SK-N-MC (cell line): Measurements from ENCODE around the gene TBC1D22A.

ENCODE experiments used
- DNase-seq: peaks from one replicate; pipeline ENCODE4 v3.0.0-alpha.2; 2011; ENCODE audit warnings: low read depth, low spot score
- H3K27ac ChIP-seq: fragments of 200-600 bp; sonication (generic); 2 replicates; pipeline ENCODE4 v1.5.1; 2016; ENCODE audit warnings: mixed run types
- H3K36me3 ChIP-seq: fragments of 200-600 bp; sonication (generic); 2 replicates; pipeline ENCODE4 v1.6.1; 2017; ENCODE audit warnings: antibody characterized with exemption, low read length, mixed read lengths; ENCODE audit not compliant: insufficient read depth
- H3K4me3 ChIP-seq: fragments of 200-600 bp; sonication (generic); 2 replicates; pipeline ENCODE4 v1.5.1; 2016
- H3K9ac ChIP-seq: fragments of 200-600 bp; sonication (generic); 2 replicates; pipeline ENCODE4 v1.8.0; 2017; ENCODE audit warnings: mixed run types, mixed read lengths; ENCODE audit not compliant: insufficient read length
- H3K9me3 ChIP-seq: fragments of 200-600 bp; sonication (generic); 2 replicates; pipeline ENCODE4 v1.6.1; 2017; ENCODE audit warnings: low read depth, mild to moderate bottlenecking, antibody characterized with exemption, low read length, moderate library complexity, mixed read lengths
- EZH2 ChIP-seq: fragments of 200-600 bp; sonication (generic); IDR thresholded peaks from one replicate; pipeline ENCODE4 v1.6.1; 2017; ENCODE audit warnings: antibody characterized with exemption
- FOXP2 ChIP-seq: optimal IDR thresholded peaks from 2 replicates; pipeline ENCODE3; 2011; ENCODE audit warnings: mild to moderate bottlenecking, moderate library complexity; ENCODE audit not compliant: insufficient read depth; ENCODE audit errors: extremely low read length, control extremely low read depth
- POLR2AphosphoS5 ChIP-seq: IDR thresholded peaks from 2 replicates; pipeline ENCODE4 v1.6.1; 2012; ENCODE audit warnings: mild to moderate bottlenecking, low read depth, low read length, borderline replicate concordance

Gene TBC1D22A

GRCh38 chr22:47014636-47015345, 252.3 kb downstream of the TBC1D22A start:
- no peak overlapping the region for H3K9ac ChIP-seq
- H3K9me3 ChIP-seq = no peaks in the 10 kb centered on the region
- H3K36me3 ChIP-seq = no peaks in the 10 kb centered on the region
- no peak for DNase-seq
- TF ChIP-seq POLR2AphosphoS5 (no peak), EZH2 (no peak), FOXP2 (no peak)
- no peak overlapping the region for H3K27ac ChIP-seq
- no peak overlapping the region for H3K4me3 ChIP-seq

DNA sequence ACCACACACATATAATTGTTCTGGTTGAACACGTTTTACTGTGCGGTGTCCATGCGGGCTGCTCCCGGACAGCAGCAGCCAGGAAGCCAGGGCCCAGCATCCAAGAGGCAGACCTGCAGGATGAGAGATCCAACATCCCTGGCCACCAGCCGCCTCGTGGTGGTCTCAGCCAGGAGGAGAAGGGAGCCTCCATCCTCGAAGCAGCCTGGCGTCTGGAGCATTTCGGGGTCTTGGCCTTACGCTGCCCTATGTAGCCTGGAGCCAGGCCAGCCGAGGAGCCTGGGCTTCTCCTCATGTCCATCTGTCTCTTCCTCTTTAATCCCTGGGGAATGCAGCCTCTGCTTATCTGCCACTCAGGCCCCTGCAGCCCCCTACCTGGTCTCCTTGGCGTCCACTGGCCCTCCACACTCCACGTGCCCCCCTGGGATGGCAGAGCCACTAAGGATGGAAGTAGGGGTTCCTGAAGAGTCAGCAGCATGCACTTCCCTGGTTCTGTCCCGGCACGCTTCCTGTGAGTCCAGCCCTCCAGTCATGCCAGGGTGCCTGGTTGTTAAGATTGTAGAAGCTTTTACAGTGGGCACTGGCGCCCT, 253.2 kb downstream of the TBC1D22A start:
- no peak overlapping the region for H3K4me3 ChIP-seq
- H3K27ac ChIP-seq = no peak overlapping the region
- TF ChIP-seq FOXP2 = no peak
- no peak for TF ChIP-seq EZH2
- no peak for TF ChIP-seq POLR2AphosphoS5
- DNase-seq = no peak
- no peaks in the 10 kb centered on the region for H3K9me3 ChIP-seq
- H3K9ac ChIP-seq = no peak overlapping the region
- H3K36me3 ChIP-seq = no peaks in the 10 kb centered on the region

- H3K4me3 ChIP-seq = no peak overlapping the region
- no peaks in the 10 kb centered on the region for H3K9me3 ChIP-seq
- no peak for DNase-seq
- H3K27ac ChIP-seq = no peak overlapping the region
- no peak overlapping the region for H3K9ac ChIP-seq
- TF ChIP-seq POLR2AphosphoS5 = no peak
- TF ChIP-seq FOXP2 = no peak
- TF ChIP-seq EZH2 = no peak
- H3K36me3 ChIP-seq = no peaks in the 10 kb centered on the region
Measured at GRCh38 chr22:47016631-47017030, 254.2 kb downstream of the TBC1D22A start.

- no peak for TF ChIP-seq EZH2
- TF ChIP-seq POLR2AphosphoS5 = no peak
- TF ChIP-seq FOXP2 = no peak
- H3K9ac ChIP-seq = no peak overlapping the region
- no peaks in the 10 kb centered on the region for H3K9me3 ChIP-seq
- DNase-seq = no peak
- no peak overlapping the region for H3K27ac ChIP-seq
- no peak overlapping the region for H3K4me3 ChIP-seq
- no peaks in the 10 kb centered on the region for H3K36me3 ChIP-seq
Measured at GRCh38 chr22:47017245-47017644, 254.8 kb downstream of the TBC1D22A start.

GRCh38 chr22:47018010-47018910, 255.8 kb downstream of the TBC1D22A start:
- H3K9me3 ChIP-seq = no peaks in the 10 kb centered on the region
- H3K9ac ChIP-seq = no peak overlapping the region
- H3K36me3 ChIP-seq = no peaks in the 10 kb centered on the region
- no peak for TF ChIP-seq FOXP2
- TF ChIP-seq EZH2 = no peak
- no peak for TF ChIP-seq POLR2AphosphoS5
- no peak overlapping the region for H3K4me3 ChIP-seq
- DNase-seq = no peak
- H3K27ac ChIP-seq = no peak overlapping the region

DNA sequence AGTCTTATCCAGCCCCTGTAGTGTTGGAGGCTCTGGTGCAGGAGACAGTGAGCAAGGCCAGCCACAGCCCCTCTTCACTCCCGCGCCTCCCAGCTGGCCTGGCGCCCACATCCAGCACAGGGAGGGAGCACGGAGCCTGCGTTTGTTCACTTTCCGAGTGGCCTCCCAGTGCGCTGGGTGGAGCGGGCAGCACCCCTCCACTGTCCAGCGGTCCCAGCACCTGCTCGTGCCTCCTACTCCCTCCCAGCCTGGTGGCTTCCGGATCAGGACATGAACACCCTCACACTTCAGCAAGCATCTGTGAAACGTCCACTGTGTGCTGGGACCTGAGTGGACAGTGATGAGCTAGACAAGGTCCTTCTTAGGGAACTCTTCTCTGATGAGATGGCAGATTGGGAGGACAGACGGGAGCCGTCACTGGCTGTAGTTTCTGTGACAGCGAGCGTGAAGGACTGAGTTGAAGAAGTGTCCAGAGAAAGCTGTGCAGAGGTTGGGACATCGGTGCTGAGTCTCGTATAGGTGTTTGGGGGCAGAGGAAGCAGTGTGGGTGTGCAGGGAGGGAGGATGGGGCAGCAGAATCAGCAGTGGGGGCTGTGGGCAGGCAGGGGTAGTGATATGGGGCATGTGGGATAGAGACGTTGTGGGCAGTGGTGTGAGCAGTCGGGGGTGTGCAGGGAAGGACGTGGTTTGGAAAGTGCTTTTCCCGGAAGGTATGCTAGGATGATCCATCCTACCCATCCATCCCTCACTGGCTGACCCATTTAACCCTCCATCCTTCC, 256.8 kb downstream of the TBC1D22A start:
- no peak for DNase-seq
- Histone ChIP-seq H3K9ac (no peak overlapping the region), H3K9me3 (no peaks in the 10 kb centered on the region), H3K27ac (no peak overlapping the region), H3K36me3 (no peaks in the 10 kb centered on the region), H3K4me3 (no peak overlapping the region)
- TF ChIP-seq POLR2AphosphoS5 = no peak
- TF ChIP-seq FOXP2 = no peak
- no peak for TF ChIP-seq EZH2

DNA sequence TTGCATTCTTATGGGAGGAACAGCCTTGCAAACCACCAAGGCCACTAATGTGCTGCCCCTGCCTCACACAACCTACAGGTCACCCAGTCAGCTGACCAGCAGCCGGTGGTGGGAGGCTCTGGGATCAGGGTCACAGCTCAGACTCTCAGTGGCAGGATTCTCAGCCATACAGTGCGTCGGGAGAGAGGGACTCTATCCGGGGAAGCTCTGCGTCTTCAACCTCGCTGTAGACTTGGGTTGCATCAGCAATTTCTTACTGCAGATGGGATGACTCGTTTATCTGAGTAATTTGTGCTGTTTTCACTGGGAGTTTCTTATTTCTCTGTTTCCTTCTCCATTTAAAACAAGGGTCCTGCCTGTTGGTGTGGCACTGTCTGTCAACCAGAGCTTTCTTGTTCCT, 257.7 kb downstream of the TBC1D22A start:
- H3K9ac ChIP-seq = no peak overlapping the region
- TF ChIP-seq POLR2AphosphoS5 (no peak), EZH2 (no peak), FOXP2 (no peak)
- H3K9me3 ChIP-seq = no peaks in the 10 kb centered on the region
- DNase-seq = no peak
- no peak overlapping the region for H3K4me3 ChIP-seq
- H3K36me3 ChIP-seq = no peaks in the 10 kb centered on the region
- no peak overlapping the region for H3K27ac ChIP-seq

DNA sequence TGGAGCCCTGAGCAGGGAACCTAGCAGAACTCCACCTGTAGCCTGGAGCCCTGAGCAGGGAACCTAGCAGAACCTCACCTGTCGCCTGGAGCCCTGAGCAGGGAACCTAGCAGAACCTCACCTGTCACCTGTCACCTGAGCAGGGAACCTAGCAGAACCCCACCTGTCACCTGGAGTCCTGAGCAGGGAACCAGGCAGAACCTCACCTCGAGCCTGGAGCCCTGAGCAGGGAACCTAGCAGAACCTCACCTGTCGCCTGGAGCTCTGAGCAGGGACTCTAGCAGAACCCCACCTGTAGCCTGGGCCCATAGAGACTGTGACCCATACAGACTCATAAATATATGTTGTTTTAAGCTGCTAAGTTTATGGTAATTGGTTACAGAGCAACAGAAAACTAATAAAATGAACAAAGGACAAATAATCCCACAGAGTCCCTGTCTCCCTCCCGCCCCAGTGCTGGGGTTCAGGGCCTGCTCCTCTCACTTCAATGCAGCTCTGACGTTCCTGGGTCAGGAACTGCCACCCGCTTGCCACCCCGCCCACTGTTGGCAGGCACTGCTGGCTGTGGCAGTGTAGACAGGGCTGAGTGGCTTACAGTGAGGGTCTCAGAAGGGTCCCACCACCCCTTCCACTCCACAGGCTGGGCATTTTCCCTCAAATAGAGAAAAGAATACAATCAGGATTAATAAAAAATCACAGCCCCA, 259.1 kb downstream of the TBC1D22A start:
- H3K27ac ChIP-seq = no peak overlapping the region

More for the DNA sequence above, 259.1 kb downstream of the TBC1D22A start:
- Histone ChIP-seq H3K9ac (no peak overlapping the region), H3K36me3 (no peaks in the 10 kb centered on the region), H3K4me3 (no peak overlapping the region), H3K9me3 (no peaks in the 10 kb centered on the region)
- TF ChIP-seq POLR2AphosphoS5 (no peak), FOXP2 (no peak), EZH2 (no peak)
- no peak for DNase-seq
